K562 (cell line): ENCODE data around the gene TRIM14. TPM values are rescaled to one million over a fixed set of nuclear protein-coding genes. Genes with fewer than 3 reads are reported as not detected.
A peak's percentile ranks its signal among the peaks of the same experiment; 100 is the strongest.

ENCODE experiments used
- ATAC-seq: fragments of 200-7000 bp; cut with Tn5 transposase; 3 replicates; pipeline ENCODE4 v1.9.1; 2020; ENCODE audit warnings: moderate library complexity
- BruUV-seq: library from RNA; stranded (reverse); fragments of 400-500 nt; replicated peaks from 2 replicates; lab custom pipeline; 2021; lab: Mats Ljungman, UMichigan
- CTCF ChIA-PET: fragments of 300-600 bp; formaldehyde crosslinking; extraction: SDS; loops from one replicate; lab custom pipeline; 2021; ENCODE audit warnings: low intra/inter-chr PET ratio; lab: Yijun Ruan, JAX
- POLR2A ChIA-PET: fragments of 300-600, 350-650 bp; sonication (Branson Sonifier 250); formaldehyde crosslinking; extraction: SDS; loops from one replicate; lab custom pipeline; 2021; ENCODE audit warnings: antibody characterized with exemption, inconsistent platforms; lab: Yijun Ruan, JAX
- DNase-seq, 4 experiments: peaks; one replicate each; pipeline versions ENCODE4 v3.0.0 to v3.0.0-alpha.2; 2011 to 2018; ENCODE audit warnings: low spot score in 3 of 4, mixed read lengths in 3 of 4; ENCODE audit errors: extremely low read depth in 1 of 4
- FAIRE-seq: peaks from 2 replicates; lab custom pipeline; 2011; peaks lifted over from hg19 to GRCh38; lab: Jason Lieb, UNC
- H2AFZ ChIP-seq: 2 replicates; pipeline ENCODE4 v1.6.0; 2011; ENCODE audit warnings: low read depth, low read length, control low read depth, inconsistent platforms
- H3K27ac ChIP-seq: fragments of 200-600 bp; 3 replicates; pipeline ENCODE4 v1.8.0; 2011; ENCODE audit warnings: low read depth, mild to moderate bottlenecking, control low read depth, inconsistent platforms, low read length, moderate library complexity, mixed read lengths; ENCODE audit errors: extremely low read depth
- H3K27me3 ChIP-seq, 2 experiments: fragments of 300-600 bp in 1 of 2; 2 replicates in 1 of 2; 3 replicates in 1 of 2; pipeline versions ENCODE4 v1.6.0 to v1.8.0; 2011; ENCODE audit warnings: inconsistent platforms in 2 of 2, low read length in 2 of 2, mild to moderate bottlenecking in 1 of 2, mixed read lengths in 1 of 2, moderate library complexity in 1 of 2; ENCODE audit not compliant: control insufficient read depth in 2 of 2, insufficient read depth in 2 of 2
- H3K36me3 ChIP-seq: fragments of 300-600 bp; 3 replicates; pipeline ENCODE4 v1.8.0; 2011; ENCODE audit warnings: mild to moderate bottlenecking, low read length, inconsistent platforms; ENCODE audit not compliant: control insufficient read depth, insufficient read depth
- H3K4me1 ChIP-seq, 2 experiments: fragments of 200-600 bp in 1 of 2; replicated peaks in 1 of 2; 2 replicates in 1 of 2; 3 replicates in 1 of 2; pipeline versions ENCODE4 v1.5.1 to v1.8.0; 2011; ENCODE audit warnings: inconsistent platforms in 2 of 2, low read length in 2 of 2, mild to moderate bottlenecking in 1 of 2, mixed read lengths in 1 of 2, moderate library complexity in 1 of 2; ENCODE audit not compliant: control insufficient read depth in 2 of 2, insufficient read depth in 2 of 2
- H3K4me2 ChIP-seq: 2 replicates; pipeline ENCODE4 v1.6.1; 2011; ENCODE audit warnings: low read length, control low read depth, inconsistent platforms, mixed read lengths; ENCODE audit not compliant: insufficient read depth
- H3K4me3 ChIP-seq: fragments of 200-600 bp; sonication (generic), shearing (Covaris generic); 2 replicates; pipeline ENCODE4 v1.5.1; 2016; ENCODE audit warnings: control low read depth, inconsistent platforms
- H3K79me2 ChIP-seq: fragments of 200-600 bp; 3 replicates; pipeline ENCODE4 v1.8.0; 2011; ENCODE audit warnings: low read length, inconsistent platforms; ENCODE audit not compliant: control insufficient read depth, insufficient read depth
- H3K9ac ChIP-seq, 2 experiments: 2 replicates each; pipeline versions ENCODE4 v1.6.0 to v1.6.1; 2011; ENCODE audit warnings: low read depth in 2 of 2, low read length in 2 of 2, control low read depth in 1 of 2, inconsistent platforms in 1 of 2, mild to moderate bottlenecking in 1 of 2, mixed read lengths in 1 of 2; ENCODE audit not compliant: insufficient read depth in 1 of 2
- H3K9me1 ChIP-seq: one replicate; pipeline ENCODE4 v1.6.0; 2011; ENCODE audit warnings: inconsistent platforms, mild to moderate bottlenecking, low read length, moderate library complexity; ENCODE audit not compliant: control insufficient read depth, insufficient read depth
- H3K9me3 ChIP-seq: replicated peaks from 2 replicates; pipeline ENCODE4 v1.5.1; 2011; ENCODE audit warnings: low read depth, low read length, inconsistent platforms; ENCODE audit not compliant: control insufficient read depth, insufficient read depth
- H4K20me1 ChIP-seq: replicated peaks from 2 replicates; pipeline ENCODE4 v1.6.1; 2011; ENCODE audit warnings: low read length, inconsistent platforms, mixed read lengths; ENCODE audit not compliant: control insufficient read depth, insufficient read depth
- GTF3C2 ChIP-seq: IDR thresholded peaks from 3 replicates; pipeline ENCODE4 v1.6.1; 2011; ENCODE audit warnings: borderline replicate concordance, mild to moderate bottlenecking, moderate library complexity; ENCODE audit not compliant: insufficient read length; ENCODE audit errors: extremely low read depth
- HDGF ChIP-seq: fragments of 450-650 bp; IDR thresholded peaks from 2 replicates; pipeline ENCODE4 v1.6.1; 2016
- NUFIP1 ChIP-seq: fragments of 450-650 bp; IDR thresholded peaks from 2 replicates; pipeline ENCODE4 v1.6.1; 2018; ENCODE audit not compliant: partially characterized antibody
- SMARCB1 ChIP-seq: IDR thresholded peaks from 2 replicates; pipeline ENCODE4 v1.6.1; 2011; ENCODE audit warnings: improper control_type of control experiment, low read depth; ENCODE audit not compliant: insufficient read length
- SOX6 ChIP-seq: fragments of 450-650 bp; IDR thresholded peaks from 2 replicates; pipeline ENCODE4 v1.6.1; 2014; ENCODE audit warnings: mild to moderate bottlenecking
- TFAP4 ChIP-seq: sonication (generic); formaldehyde crosslinking; IDR thresholded peaks from 2 replicates; pipeline ENCODE4 v1.8.0; 2022; ENCODE audit warnings: missing genetic modification reagents, mild to moderate bottlenecking, moderate library complexity, borderline replicate concordance
- WGBS: fragments of 100-300 bp; shearing (Covaris generic); methylation state at CpG from one replicate; pipeline ENCODE4 v1.1.6; 2016; ENCODE audit warnings: low coverage, mixed read lengths; ENCODE audit not compliant: insufficient coverage; ENCODE audit errors: missing lambda C conversion rate; 5-methylcytosine and 5-hydroxymethylcytosine counted together
- in situ Hi-C: fragments of 300-500 bp; cut with MboI; formaldehyde crosslinking; loops from 4 replicates; pipeline ENCODE4 v1.15.0; 2018; ENCODE audit warnings: inconsistent platforms, mixed read lengths
- intact Hi-C: fragments of 100-400 bp; cut with micrococcal nuclease; formaldehyde crosslinking; loops from 2 replicates; pipeline ENCODE4 v1.14.2; 2022
- polyA plus RNA-seq, 8 experiments: library from polyadenylated mRNA; depleted of rRNA in 4 of 8; stranded (reverse) in 5 of 8; unstranded in 3 of 8; fragments of >200 nt; fragmentation: Nextera tagmentation in 2 of 8; fragmentation: Illumina TruSeq in 1 of 8; extraction: Ambion mirVana in 2 of 8; extraction: Trizol in 1 of 8; gene quantifications; 2 replicates each; pipeline versions ENCODE4 v1.2.1 to v1.2.3, GENCODE V29; 2011 to 2014; ENCODE audit warnings: inconsistent platforms in 1 of 8, missing spikeins in 1 of 8
- total RNA-seq, 7 experiments: library from RNA; depleted of rRNA in 6 of 7; stranded (reverse); fragments of >200 nt in 6 of 7; fragmentation: Illumina TruSeq in 2 of 7; extraction: Trizol in 2 of 7; gene quantifications; 2 replicates each; pipeline versions ENCODE4 v1.2.1 to v1.2.3, GENCODE V29; 2011 to 2021; ENCODE audit warnings: low replicate concordance in 1 of 7
- TF ChIP-seq, protein P1 (sequence below): sonication (generic); formaldehyde crosslinking; IDR thresholded peaks from 2 replicates; pipeline ENCODE4 v1.9.0; 2022; ENCODE audit warnings: mild to moderate bottlenecking, missing genetic modification reagents
- TF ChIP-seq, protein P2 (sequence below): fragments of 250-450 bp; sonication (Bioruptor Pico); IDR thresholded peaks from 2 replicates; pipeline ENCODE4 v1.5.0; 2022; ENCODE audit warnings: mild to moderate bottlenecking

Gene TRIM14
- total and polyA plus RNA-seq, 9 of the 15 experiments (the other 6 are each of a cell fraction or from before 2014, with no cell fraction given): 7.6 to 41.0 (median 17.9) TPM

- TF ChIP-seq SOX6: no peak
- TF ChIP-seq NUFIP1: no peak
- TF ChIP-seq GTF3C2: no peak
- TF ChIP-seq HDGF: no peak
- no peak for TF ChIP-seq SMARCB1
- TF ChIP-seq, protein P1, sequence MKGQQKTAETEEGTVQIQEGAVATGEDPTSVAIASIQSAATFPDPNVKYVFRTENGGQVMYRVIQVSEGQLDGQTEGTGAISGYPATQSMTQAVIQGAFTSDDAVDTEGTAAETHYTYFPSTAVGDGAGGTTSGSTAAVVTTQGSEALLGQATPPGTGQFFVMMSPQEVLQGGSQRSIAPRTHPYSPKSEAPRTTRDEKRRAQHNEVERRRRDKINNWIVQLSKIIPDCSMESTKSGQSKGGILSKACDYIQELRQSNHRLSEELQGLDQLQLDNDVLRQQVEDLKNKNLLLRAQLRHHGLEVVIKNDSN (CRISPR knock-in tag): no peak
Observed at GRCh38 chr9:98040212-98040611, 78.8 kb downstream of the TRIM14 start (continued).

GRCh38 chr9:98039607-98040017 lies 79.4 kb downstream of the TRIM14 start:
- peaks cover 0 to 6% of the 10 kb centered on the region in 2 experiments; a peak in 4 of 5 replicates for H3K4me1 ChIP-seq
- H3K36me3 ChIP-seq: no peaks in the 10 kb centered on the region
- H3K4me3 ChIP-seq: no peak overlapping the region
- intact Hi-C loops: no loop called here
- in situ Hi-C loops: no loop called here
- H3K9ac ChIP-seq: no peak overlapping the region; a peak in 1 of 4 replicates
- H3K9me3 ChIP-seq: no peaks in the 10 kb centered on the region
- no peaks in the 10 kb centered on the region for H3K79me2 ChIP-seq
- WGBS: 35% methylated on average over 10 of the region's 10 CpGs
- peak overlapping the region; percentile 12; the same call in 1 of the 2 replicates for H3K4me2 ChIP-seq
- BruUV-seq: no TSS peak
- H3K9me1 ChIP-seq: no peaks in the 10 kb centered on the region
- H3K27me3 ChIP-seq: no peaks in the 10 kb centered on the region
- H4K20me1 ChIP-seq: no peaks in the 10 kb centered on the region
- FAIRE-seq (no peak), DNase-seq (no peak), ATAC-seq (no peak)
- no peak overlapping the region for H3K27ac ChIP-seq
- peak; percentile 59; the same call in 1 of the 2 replicates for TF ChIP-seq TFAP4 (CRISPR knock-in tag)
- TF ChIP-seq, protein P2, sequence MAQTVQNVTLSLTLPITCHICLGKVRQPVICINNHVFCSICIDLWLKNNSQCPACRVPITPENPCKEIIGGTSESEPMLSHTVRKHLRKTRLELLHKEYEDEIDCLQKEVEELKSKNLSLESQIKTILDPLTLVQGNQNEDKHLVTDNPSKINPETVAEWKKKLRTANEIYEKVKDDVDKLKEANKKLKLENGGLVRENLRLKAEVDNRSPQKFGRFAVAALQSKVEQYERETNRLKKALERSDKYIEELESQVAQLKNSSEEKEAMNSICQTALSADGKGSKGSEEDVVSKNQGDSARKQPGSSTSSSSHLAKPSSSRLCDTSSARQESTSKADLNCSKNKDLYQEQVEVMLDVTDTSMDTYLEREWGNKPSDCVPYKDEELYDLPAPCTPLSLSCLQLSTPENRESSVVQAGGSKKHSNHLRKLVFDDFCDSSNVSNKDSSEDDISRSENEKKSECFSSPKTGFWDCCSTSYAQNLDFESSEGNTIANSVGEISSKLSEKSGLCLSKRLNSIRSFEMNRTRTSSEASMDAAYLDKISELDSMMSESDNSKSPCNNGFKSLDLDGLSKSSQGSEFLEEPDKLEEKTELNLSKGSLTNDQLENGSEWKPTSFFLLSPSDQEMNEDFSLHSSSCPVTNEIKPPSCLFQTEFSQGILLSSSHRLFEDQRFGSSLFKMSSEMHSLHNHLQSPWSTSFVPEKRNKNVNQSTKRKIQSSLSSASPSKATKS: no peak
- ChIA-PET CTCF (no interaction called here), POLR2A (interaction anchor here (1.0 to 2.2 kb wide), 2 partner anchors 17 to 117 kb away, joined by 3 to 5 read pairs; partner anchors contain the start of gene TRMO)
- peak overlapping the region; percentile 76; the same call in 1 of the 2 replicates for H2AFZ ChIP-seq
